ENCODE measurements around the gene PRAC2.

- TF ChIP-seq, protein P1, sequence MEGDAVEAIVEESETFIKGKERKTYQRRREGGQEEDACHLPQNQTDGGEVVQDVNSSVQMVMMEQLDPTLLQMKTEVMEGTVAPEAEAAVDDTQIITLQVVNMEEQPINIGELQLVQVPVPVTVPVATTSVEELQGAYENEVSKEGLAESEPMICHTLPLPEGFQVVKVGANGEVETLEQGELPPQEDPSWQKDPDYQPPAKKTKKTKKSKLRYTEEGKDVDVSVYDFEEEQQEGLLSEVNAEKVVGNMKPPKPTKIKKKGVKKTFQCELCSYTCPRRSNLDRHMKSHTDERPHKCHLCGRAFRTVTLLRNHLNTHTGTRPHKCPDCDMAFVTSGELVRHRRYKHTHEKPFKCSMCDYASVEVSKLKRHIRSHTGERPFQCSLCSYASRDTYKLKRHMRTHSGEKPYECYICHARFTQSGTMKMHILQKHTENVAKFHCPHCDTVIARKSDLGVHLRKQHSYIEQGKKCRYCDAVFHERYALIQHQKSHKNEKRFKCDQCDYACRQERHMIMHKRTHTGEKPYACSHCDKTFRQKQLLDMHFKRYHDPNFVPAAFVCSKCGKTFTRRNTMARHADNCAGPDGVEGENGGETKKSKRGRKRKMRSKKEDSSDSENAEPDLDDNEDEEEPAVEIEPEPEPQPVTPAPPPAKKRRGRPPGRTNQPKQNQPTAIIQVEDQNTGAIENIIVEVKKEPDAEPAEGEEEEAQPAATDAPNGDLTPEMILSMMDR (IDR thresholded peaks at IDR 0.05; ENCODE audit: low read depth, low read length) = no peak
- TF ChIP-seq MYC (IDR thresholded peaks at IDR 0.05; ENCODE audit: low read depth, low read length) = no peak
Observed at GRCh38 chr17:48748718-48749566, 26.0 kb downstream of the PRAC2 start.
